Prostate gland (tissue), 2 donors: ENCODE measurements around the gene ITPR2. TPM values are rescaled to one million over a fixed set of nuclear protein-coding genes. Genes with fewer than 3 reads are reported as not detected.

Experiments
- DNase-seq: peaks from one replicate; pipeline ENCODE4 v3.0.0-alpha.2; 2019; ENCODE audit warnings: low spot score
- H3K27ac ChIP-seq, 2 donors: fragments of 200-600 bp; sonication (generic); 2 replicates each; pipeline ENCODE4 v1.5.1; 2017 to 2019
- H3K27me3 ChIP-seq: fragments of 200-600 bp; sonication (generic); replicated peaks from 2 replicates; pipeline ENCODE4 v1.5.1; 2019; ENCODE audit not compliant: insufficient read depth
- H3K36me3 ChIP-seq, 2 donors: fragments of 200-600 bp; sonication (generic); 1 replicate in 1 of 2; 2 replicates in 1 of 2; pipeline versions ENCODE4 v1.5.1 to v1.8.1; 2017 to 2019
- H3K4me1 ChIP-seq: fragments of 200-600 bp; sonication (generic); replicated peaks from 2 replicates; pipeline ENCODE4 v1.5.1; 2019
- H3K4me3 ChIP-seq, 2 donors: fragments of 200-600 bp; sonication (generic); 2 replicates each; pipeline ENCODE4 v1.5.1; 2017 to 2019
- H3K9me3 ChIP-seq: fragments of 200-600 bp; sonication (generic); 2 replicates; pipeline ENCODE4 v1.5.1; 2017
- POLR2A ChIP-seq: fragments of 450-650 bp; IDR thresholded peaks from one replicate; pipeline ENCODE4 v1.6.1; 2016; ENCODE audit warnings: antibody characterized with exemption, mild to moderate bottlenecking
- POLR2AphosphoS5 ChIP-seq: sonication (generic); formaldehyde crosslinking; IDR thresholded peaks from one replicate; pipeline ENCODE4 v1.6.1; 2017; ENCODE audit warnings: antibody characterized with exemption
- WGBS: methylation state at CpG from one replicate; pipeline ENCODE4 v1.1.5; 2018; 5-methylcytosine and 5-hydroxymethylcytosine counted together
- intact Hi-C: fragments of 100-400 bp; cut with DNase I; formaldehyde crosslinking; loops from one replicate; pipeline ENCODE4 v1.14.2; 2022
- total RNA-seq, 2 donors: library from RNA; depleted of rRNA; stranded (reverse); fragments of >200 nt; gene quantifications; one replicate each; pipeline ENCODE4 v1.1.0, GENCODE V29; 2016
- TF ChIP-seq, protein P1 (sequence below), 4 experiments: fragments of 200-600 bp in 2 of 4; fragments of 450-650 bp in 2 of 4; sonication (generic) in 2 of 4; IDR thresholded peaks; 1 replicate in 3 of 4; 2 replicates in 1 of 4; pipeline ENCODE4 v1.5.1; 2016 to 2019; ENCODE audit warnings: antibody characterized with exemption in 4 of 4, mild to moderate bottlenecking in 2 of 4, moderate library complexity in 2 of 4

The ITPR2 gene
- total RNA-seq, result 10 to 100 TPM; 30.0 to 44.4 TPM

DNA sequence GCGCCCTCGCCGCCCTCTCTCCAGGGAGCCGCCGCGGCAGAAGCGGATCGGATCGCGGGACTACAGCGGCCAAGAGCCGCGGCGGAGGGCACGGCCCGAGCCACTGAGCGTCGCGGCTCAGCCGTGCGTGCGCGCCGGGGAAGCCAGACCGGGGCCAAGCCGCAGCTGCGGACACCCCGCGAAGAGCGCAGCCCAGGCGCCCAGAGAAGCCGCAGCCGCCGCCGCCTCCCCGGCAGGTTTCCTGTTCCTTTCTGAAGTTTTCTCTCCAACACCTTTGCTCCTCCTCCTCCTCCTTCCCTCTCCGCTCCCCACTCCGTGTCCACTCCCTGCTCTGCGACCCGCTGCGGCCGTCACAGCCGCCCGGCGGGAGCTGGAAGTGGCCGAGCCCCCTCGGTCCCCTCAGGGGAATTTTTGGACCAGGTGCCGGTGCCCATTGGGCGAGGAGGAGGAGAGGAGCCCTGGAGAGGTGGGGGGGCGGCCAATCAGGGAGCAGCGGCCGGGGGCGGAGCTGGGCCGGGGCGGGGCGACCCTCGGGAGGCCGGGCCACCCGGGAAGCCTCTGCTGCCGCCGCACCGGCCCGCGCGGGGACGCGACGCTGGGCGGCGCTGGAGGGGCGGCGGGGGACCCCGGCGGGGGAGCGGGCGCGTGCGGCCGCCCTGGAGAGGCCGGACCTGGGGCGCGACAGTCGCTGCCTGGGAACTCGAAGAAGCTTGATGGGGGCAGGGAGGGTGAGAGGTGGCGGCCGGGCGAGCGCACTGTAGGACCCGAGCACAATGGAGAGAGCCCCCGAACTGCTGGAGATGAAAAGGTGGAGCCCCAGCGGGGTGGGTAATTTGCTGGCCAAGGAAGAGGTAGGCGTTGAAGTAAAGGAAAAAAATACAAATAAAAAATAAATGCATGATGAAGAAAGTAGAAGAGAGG, at the start of gene ITPR2:
Gene ITPR2 (minus strand): TSS at position 373 of the 921 bp plus-strand sequence. CDS start 413 bp downstream, outside the sequence.
- peak within 1 kb of the TSS; percentile 77 to 88 for H3K4me3 ChIP-seq
- intact Hi-C loops, result loop anchor here (10.0 kb wide), 2 partner anchors 52 to 718 kb away; no protein-coding TSS in a partner anchor
- no peaks in the 10 kb centered on the region for H3K27me3 ChIP-seq
- peak within 1 kb of the TSS; percentile 81 to 92 for H3K27ac ChIP-seq
- no peaks in the 10 kb centered on the region for H3K4me1 ChIP-seq
- H3K36me3 ChIP-seq, result no peaks in the 10 kb centered on the region
- peak; percentile 94 for DNase-seq
- no peaks in the 10 kb centered on the region for H3K9me3 ChIP-seq
- TF ChIP-seq POLR2A (peak; percentile 97), POLR2AphosphoS5 (peak; percentile 93)
- TF ChIP-seq, protein P1, sequence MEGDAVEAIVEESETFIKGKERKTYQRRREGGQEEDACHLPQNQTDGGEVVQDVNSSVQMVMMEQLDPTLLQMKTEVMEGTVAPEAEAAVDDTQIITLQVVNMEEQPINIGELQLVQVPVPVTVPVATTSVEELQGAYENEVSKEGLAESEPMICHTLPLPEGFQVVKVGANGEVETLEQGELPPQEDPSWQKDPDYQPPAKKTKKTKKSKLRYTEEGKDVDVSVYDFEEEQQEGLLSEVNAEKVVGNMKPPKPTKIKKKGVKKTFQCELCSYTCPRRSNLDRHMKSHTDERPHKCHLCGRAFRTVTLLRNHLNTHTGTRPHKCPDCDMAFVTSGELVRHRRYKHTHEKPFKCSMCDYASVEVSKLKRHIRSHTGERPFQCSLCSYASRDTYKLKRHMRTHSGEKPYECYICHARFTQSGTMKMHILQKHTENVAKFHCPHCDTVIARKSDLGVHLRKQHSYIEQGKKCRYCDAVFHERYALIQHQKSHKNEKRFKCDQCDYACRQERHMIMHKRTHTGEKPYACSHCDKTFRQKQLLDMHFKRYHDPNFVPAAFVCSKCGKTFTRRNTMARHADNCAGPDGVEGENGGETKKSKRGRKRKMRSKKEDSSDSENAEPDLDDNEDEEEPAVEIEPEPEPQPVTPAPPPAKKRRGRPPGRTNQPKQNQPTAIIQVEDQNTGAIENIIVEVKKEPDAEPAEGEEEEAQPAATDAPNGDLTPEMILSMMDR (IDR thresholded peaks at IDR 0.05), result peak; percentile 16 to 46 (median 33)
- under 1% methylated on average over 65 of the region's 92 CpGs for WGBS

DNA sequence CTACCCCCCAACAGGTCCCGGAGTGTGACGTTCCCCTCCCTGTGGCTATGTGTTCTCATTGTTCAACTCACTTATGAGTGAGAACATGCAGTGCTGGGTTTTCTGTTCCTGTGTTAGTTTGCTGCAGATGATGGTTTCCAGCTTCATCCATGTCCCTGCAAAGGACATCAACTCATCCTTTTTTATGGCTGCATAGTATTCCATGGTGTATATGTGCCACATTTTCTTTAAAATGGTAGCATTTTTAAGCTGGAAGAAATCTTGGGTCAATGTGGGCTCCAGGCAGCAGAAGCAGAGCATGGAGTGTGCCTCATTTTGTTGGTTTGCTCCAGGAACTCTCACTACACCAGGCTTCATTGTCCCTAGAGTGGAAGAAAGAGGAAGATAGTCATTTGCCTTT, 47.6 kb upstream of the ITPR2 start:
- no peak for DNase-seq
- 100% methylated on average over 2 of the region's 2 CpGs for WGBS
- intact Hi-C loops, result loop anchor here (10.0 kb wide), 1 partner anchor 46 kb away; the partner anchor contains the start of gene ITPR2
- H3K4me1 ChIP-seq, result peaks cover 3% of the 10 kb centered on the region
- no peak for TF ChIP-seq POLR2AphosphoS5
- no peak for TF ChIP-seq POLR2A
- H3K36me3 ChIP-seq, result no peaks in the 10 kb centered on the region
- H3K27me3 ChIP-seq, result no peaks in the 10 kb centered on the region
- no peak overlapping the region for H3K4me3 ChIP-seq
- H3K27ac ChIP-seq, result no peak overlapping the region
- no peaks in the 10 kb centered on the region for H3K9me3 ChIP-seq

DNA sequence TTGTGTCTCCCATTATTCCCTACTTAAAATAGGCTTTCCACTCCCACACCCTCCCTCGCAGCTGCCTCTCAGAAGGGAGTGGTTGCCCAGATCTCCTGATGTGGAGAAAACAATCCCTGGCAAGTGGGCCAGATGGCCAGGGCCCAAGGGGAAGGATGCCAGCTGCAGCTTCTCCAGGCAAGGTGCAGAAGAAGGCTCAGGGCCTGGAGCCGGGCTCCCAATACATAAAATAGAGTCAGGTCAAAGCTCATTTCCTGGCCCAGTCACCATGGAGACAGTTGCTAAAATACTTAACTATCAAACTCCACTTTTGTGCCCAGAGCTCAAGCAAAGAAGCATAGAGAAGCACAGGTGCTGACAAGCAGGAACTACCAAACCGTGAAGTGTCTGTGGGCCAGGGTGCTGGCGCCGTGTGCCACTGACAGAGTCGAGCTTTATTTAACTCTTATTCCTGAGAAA, 45.7 kb upstream of the ITPR2 start:
- Histone ChIP-seq H3K27ac (peak overlapping the region in 1 of 2 donors; percentile 37), H3K36me3 (no peaks in the 10 kb centered on the region), H3K27me3 (no peaks in the 10 kb centered on the region), H3K9me3 (no peaks in the 10 kb centered on the region), H3K4me3 (no peak overlapping the region), H3K4me1 (peaks cover 3% of the 10 kb centered on the region)
- WGBS, result 15% methylated on average over 6 of the region's 6 CpGs
- DNase-seq, result peak; percentile 79
- intact Hi-C loops, result no loop called here
- TF ChIP-seq, protein P1 (IDR thresholded peaks at IDR 0.05), result no peak
- TF ChIP-seq POLR2AphosphoS5, result peak; percentile 77

DNA sequence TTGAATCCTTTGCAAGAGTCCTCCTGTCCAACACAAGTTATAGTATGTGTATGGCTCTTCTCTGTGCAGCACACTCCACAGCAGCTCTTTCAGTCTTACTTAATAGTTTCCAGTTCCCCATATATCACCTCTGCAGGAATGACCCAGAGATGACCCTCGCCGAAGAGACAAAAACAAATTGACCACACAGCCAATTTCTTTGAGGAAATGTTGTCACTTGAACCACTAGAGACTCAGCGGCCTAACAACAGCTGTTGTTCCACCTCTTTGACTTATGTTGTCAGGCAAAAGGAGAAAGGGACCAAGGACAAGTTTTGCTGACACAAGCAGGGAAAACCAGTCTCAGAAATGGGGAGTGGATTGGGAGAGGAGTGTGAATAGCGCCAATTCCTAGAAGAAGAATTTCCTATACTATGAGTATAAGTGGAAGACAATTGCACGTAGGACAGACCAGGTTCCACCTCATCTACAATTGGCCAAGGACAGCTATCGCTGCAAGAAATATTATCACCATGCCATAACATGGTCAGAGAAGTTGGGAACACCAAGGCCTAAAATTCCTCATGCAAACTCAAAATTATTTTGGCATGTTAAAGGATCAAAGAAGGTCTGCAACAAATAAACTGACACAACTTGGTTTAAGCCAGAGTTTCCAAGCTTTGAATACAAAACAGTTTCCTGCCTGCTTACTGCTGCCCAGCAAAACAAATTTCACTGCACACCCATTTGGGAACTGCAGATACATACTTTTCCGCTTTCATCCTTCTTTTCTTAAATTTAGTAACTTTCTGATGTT, 41.7 kb upstream of the ITPR2 start:
- Histone ChIP-seq H3K36me3 (no peaks in the 10 kb centered on the region), H3K27ac (no peak overlapping the region), H3K9me3 (no peaks in the 10 kb centered on the region), H3K4me3 (no peak overlapping the region), H3K4me1 (peaks cover 3% of the 10 kb centered on the region), H3K27me3 (no peaks in the 10 kb centered on the region)
- intact Hi-C loops, result no loop called here
- TF ChIP-seq, protein P1 (IDR thresholded peaks at IDR 0.05), result no peak
- TF ChIP-seq POLR2AphosphoS5 (no peak), POLR2A (no peak)
- no peak for DNase-seq
- WGBS, result 85% methylated on average over 7 of the region's 7 CpGs

DNA sequence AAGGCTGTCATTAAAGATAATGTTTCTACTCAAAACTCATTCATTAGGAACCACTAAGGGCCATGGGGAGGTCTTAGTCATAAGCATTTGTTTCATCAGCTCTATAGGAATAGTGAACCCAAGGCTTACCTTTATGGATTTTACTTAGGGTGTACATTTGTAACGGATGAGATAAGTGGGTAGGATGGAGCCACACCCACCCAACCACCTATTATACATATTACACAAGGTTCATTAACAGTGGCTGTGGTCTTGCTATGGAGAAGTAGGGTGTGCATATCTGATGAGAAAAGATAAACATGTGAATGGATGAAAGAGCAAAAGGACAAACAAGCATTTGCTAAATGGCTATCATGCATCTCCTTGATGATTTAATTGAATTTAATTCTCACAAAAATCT, 39.6 kb upstream of the ITPR2 start:
- H3K9me3 ChIP-seq, result no peaks in the 10 kb centered on the region
- TF ChIP-seq POLR2A, result no peak
- TF ChIP-seq POLR2AphosphoS5, result no peak
- TF ChIP-seq, protein P1 (IDR thresholded peaks at IDR 0.05), result no peak
- H3K27me3 ChIP-seq, result no peaks in the 10 kb centered on the region
- no peak overlapping the region for H3K27ac ChIP-seq
- no peak overlapping the region for H3K4me3 ChIP-seq
- no peaks in the 10 kb centered on the region for H3K36me3 ChIP-seq
- no peaks in the 10 kb centered on the region for H3K4me1 ChIP-seq
- DNase-seq, result no peak
- 85% methylated on average over 1 of the region's 1 CpG for WGBS
- intact Hi-C loops, result no loop called here
